GM06990 (cell line): ENCODE data around the gene ADTRP.
"Not testable (repeated sequence)": the region's sequence is repeated elsewhere in the genome, so short reads cannot be mapped to it uniquely, and the experiment has no call there.

ENCODE experiments used
- DNase-seq: peaks from one replicate; pipeline ENCODE4 v3.0.0-alpha.2; 2011; ENCODE audit not compliant: insufficient read length; ENCODE audit errors: extremely low read depth
- H3K27me3 ChIP-seq: replicated peaks from 2 replicates; pipeline ENCODE4 v1.6.0; 2011; ENCODE audit warnings: low read length; ENCODE audit not compliant: control insufficient read depth, insufficient read depth
- H3K36me3 ChIP-seq: 2 replicates; pipeline ENCODE4 v1.5.1; 2011; ENCODE audit warnings: low read length; ENCODE audit not compliant: control insufficient read depth, insufficient read depth
- H3K4me3 ChIP-seq: replicated peaks from 2 replicates; pipeline ENCODE4 v1.5.1; 2011; ENCODE audit warnings: low read depth, mild to moderate bottlenecking, control low read depth, low read length
- CTCF ChIP-seq: IDR thresholded peaks from 2 replicates; pipeline ENCODE4 v1.5.1; 2011; ENCODE audit warnings: low read length, control low read depth, mild to moderate bottlenecking, inconsistent platforms; ENCODE audit not compliant: insufficient read depth, poor library complexity, severe bottlenecking

The ADTRP gene

GRCh38 chr6:11684901-11685480, 93.6 kb downstream of the ADTRP start:
- no peak for TF ChIP-seq CTCF
- Histone ChIP-seq H3K36me3 (no peaks in the 10 kb centered on the region), H3K27me3 (no peaks in the 10 kb centered on the region), H3K4me3 (no peak overlapping the region)
- no peak for DNase-seq

GRCh38 chr6:11683871-11684270, 94.7 kb downstream of the ADTRP start:
- Histone ChIP-seq H3K36me3 (no peaks in the 10 kb centered on the region), H3K27me3 (no peaks in the 10 kb centered on the region), H3K4me3 (no peak overlapping the region)
- DNase-seq: no peak
- TF ChIP-seq CTCF: no peak

- no peak for DNase-seq
- Histone ChIP-seq H3K4me3 (no peak overlapping the region), H3K27me3 (no peaks in the 10 kb centered on the region), H3K36me3 (no peaks in the 10 kb centered on the region)
- TF ChIP-seq CTCF: no peak
Measured at GRCh38 chr6:11682561-11682975, 96.0 kb downstream of the ADTRP start.

- no peak for DNase-seq
- H3K4me3 ChIP-seq: no peak overlapping the region
- H3K36me3 ChIP-seq: no peaks in the 10 kb centered on the region
- H3K27me3 ChIP-seq: no peaks in the 10 kb centered on the region
- no peak for TF ChIP-seq CTCF
Measured at GRCh38 chr6:11681770-11682169, 96.8 kb downstream of the ADTRP start.

- no peak for DNase-seq
- Histone ChIP-seq H3K27me3 (no peaks in the 10 kb centered on the region), H3K4me3 (no peak overlapping the region), H3K36me3 (no peaks in the 10 kb centered on the region)
- no peak for TF ChIP-seq CTCF
Measured at GRCh38 chr6:11681357-11681756, 97.2 kb downstream of the ADTRP start.

GRCh38 chr6:11680479-11680878, 98.1 kb downstream of the ADTRP start:
- DNase-seq, H3K36me3 ChIP-seq, H3K27me3 ChIP-seq, H3K4me3 ChIP-seq: not testable (repeated sequence)
